Measurements from ENCODE around the gene ARHGDIB.

The ARHGDIB gene

DNA sequence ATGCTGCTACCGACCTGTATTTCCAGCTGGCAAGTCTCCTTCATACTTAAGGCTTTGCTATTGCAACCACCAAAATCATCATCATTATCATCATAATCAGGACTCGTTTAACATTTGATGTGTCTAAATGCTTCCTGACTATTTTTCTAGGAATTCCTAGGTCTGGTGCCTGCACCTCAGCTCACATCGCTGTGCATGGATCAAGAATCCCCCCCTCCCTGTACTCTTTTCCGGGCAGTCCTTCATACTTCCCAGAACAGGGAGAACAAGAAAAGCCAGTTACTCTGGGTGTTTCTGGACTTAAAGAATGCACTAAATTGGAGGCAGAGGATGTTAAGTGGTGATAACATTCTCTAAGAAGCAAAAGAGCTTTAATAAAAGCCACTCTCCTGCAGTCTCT, 32.5 kb downstream of the ARHGDIB start:
- Mint-ChIP-seq H3K9me3 (no peaks in the 10 kb centered on the region), H3K36me3 (ENCODE audit: low read depth) (no peaks in the 10 kb centered on the region), H3K27me3 (ENCODE audit: low read depth, poor library complexity) (peaks cover 3% of the 10 kb centered on the region), H3K4me3 (no peak overlapping the region), H3K27ac (no peak overlapping the region), H3K4me1 (peaks cover 23% of the 10 kb centered on the region)
- TF ChIP-seq, protein P1, sequence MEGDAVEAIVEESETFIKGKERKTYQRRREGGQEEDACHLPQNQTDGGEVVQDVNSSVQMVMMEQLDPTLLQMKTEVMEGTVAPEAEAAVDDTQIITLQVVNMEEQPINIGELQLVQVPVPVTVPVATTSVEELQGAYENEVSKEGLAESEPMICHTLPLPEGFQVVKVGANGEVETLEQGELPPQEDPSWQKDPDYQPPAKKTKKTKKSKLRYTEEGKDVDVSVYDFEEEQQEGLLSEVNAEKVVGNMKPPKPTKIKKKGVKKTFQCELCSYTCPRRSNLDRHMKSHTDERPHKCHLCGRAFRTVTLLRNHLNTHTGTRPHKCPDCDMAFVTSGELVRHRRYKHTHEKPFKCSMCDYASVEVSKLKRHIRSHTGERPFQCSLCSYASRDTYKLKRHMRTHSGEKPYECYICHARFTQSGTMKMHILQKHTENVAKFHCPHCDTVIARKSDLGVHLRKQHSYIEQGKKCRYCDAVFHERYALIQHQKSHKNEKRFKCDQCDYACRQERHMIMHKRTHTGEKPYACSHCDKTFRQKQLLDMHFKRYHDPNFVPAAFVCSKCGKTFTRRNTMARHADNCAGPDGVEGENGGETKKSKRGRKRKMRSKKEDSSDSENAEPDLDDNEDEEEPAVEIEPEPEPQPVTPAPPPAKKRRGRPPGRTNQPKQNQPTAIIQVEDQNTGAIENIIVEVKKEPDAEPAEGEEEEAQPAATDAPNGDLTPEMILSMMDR (IDR thresholded peaks at IDR 0.05) = no peak
- no peak for DNase-seq

DNA sequence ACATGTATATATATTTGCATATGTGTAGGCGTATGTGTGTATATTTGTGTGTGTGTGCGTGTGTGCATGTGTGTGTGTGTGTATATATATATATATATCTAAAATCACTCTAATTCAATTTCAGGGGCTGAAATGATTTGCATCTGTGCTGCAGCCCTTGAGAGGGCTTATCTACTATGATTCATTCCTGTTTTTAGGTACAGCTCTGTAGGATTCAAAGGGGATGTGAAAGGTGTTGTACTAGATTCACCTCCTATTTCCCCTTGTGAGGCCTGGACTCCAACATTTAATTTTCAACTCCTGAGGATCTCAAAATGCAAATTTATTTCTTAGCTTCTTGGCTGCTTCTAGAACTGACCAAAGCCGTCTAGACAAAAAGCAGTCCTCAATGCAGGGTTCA, 34.1 kb downstream of the ARHGDIB start:
- Mint-ChIP-seq H3K27me3 (ENCODE audit: low read depth, poor library complexity) (peaks cover 3% of the 10 kb centered on the region), H3K4me1 (peaks cover 23% of the 10 kb centered on the region), H3K27ac (no peak overlapping the region), H3K9me3 (no peaks in the 10 kb centered on the region), H3K4me3 (no peak overlapping the region), H3K36me3 (ENCODE audit: low read depth) (no peaks in the 10 kb centered on the region)
- DNase-seq = no peak
- TF ChIP-seq, protein P1 (IDR thresholded peaks at IDR 0.05) = no peak

DNA sequence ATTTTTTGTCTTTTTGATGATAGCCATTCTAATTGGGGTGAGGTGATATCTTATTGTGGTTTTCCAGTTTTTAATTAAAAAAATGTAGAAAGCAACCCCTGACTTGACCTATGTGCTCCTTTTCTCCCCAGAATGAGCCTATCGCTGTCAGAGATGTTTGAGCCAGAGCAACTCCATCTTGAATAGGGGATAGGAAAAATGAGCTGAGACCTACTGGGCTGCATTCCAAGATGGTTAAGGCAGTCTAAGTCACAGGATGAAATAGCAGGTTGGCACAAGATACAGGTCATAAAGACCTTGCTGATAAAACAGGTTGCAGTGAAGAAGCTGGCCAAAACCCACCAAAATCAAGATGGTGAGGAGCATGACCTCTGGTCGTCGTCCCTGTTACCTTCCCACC, 36.9 kb downstream of the ARHGDIB start:
- Mint-ChIP-seq H3K9me3 (no peaks in the 10 kb centered on the region), H3K27ac (no peak overlapping the region), H3K4me3 (no peak overlapping the region), H3K27me3 (ENCODE audit: low read depth, poor library complexity) (peaks cover 3% of the 10 kb centered on the region), H3K36me3 (ENCODE audit: low read depth) (no peaks in the 10 kb centered on the region), H3K4me1 (peaks cover 8% of the 10 kb centered on the region)
- no peak for DNase-seq
- TF ChIP-seq, protein P1 (IDR thresholded peaks at IDR 0.05) = no peak

DNA sequence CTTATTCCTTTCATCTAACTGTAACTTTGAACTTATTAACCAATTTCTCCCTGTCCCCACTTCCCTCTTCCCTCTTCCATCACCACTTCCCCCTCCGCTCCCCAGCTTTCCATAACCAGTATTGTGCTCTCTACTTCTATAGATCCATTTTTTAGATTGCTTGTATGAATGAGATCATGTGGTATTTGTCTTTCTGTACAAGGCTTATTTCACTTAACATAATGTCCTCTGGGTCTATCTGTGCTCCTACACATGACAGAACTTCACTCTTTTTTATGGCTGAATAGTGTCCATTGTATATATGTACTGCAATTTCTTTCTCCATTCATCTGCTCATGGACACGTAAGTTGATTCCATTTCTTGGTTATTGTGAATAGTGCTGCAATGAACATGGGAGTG, 37.5 kb downstream of the ARHGDIB start:
- no peak overlapping the region for H3K27ac Mint-ChIP-seq
- no peaks in the 10 kb centered on the region for H3K36me3 Mint-ChIP-seq (ENCODE audit: low read depth)
- no peak for DNase-seq
- no peaks in the 10 kb centered on the region for H3K9me3 Mint-ChIP-seq
- peaks cover 4% of the 10 kb centered on the region for H3K4me1 Mint-ChIP-seq
- TF ChIP-seq, protein P1 (IDR thresholded peaks at IDR 0.05) = no peak
- H3K4me3 Mint-ChIP-seq = no peak overlapping the region
- H3K27me3 Mint-ChIP-seq (ENCODE audit: low read depth, poor library complexity) = peaks cover 3% of the 10 kb centered on the region

DNA sequence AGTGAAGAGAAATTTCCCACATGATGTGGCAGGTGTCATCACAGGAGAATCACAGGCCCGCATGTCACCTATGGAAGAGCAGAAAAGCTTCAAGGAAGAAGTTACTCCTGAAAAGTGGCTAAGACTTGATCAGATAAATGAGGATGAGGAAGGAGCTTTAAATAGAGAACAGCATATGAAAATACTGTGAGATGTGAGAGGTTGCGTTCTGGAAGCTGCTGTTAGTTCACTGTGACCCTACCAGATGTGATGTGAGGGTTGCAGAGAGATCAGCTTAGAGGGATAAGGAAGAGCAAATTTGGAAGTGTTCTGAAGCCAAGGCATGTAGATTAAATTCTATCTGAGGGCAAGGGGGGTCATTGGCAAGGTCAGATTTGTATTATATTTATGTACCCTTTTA, 40.2 kb downstream of the ARHGDIB start:
- no peaks in the 10 kb centered on the region for H3K36me3 Mint-ChIP-seq (ENCODE audit: low read depth)
- no peaks in the 10 kb centered on the region for H3K27me3 Mint-ChIP-seq (ENCODE audit: low read depth, poor library complexity)
- no peak overlapping the region for H3K4me3 Mint-ChIP-seq
- no peaks in the 10 kb centered on the region for H3K4me1 Mint-ChIP-seq
- DNase-seq = no peak
- no peaks in the 10 kb centered on the region for H3K9me3 Mint-ChIP-seq
- H3K27ac Mint-ChIP-seq = no peak overlapping the region
- TF ChIP-seq, protein P1 (IDR thresholded peaks at IDR 0.05) = no peak

DNA sequence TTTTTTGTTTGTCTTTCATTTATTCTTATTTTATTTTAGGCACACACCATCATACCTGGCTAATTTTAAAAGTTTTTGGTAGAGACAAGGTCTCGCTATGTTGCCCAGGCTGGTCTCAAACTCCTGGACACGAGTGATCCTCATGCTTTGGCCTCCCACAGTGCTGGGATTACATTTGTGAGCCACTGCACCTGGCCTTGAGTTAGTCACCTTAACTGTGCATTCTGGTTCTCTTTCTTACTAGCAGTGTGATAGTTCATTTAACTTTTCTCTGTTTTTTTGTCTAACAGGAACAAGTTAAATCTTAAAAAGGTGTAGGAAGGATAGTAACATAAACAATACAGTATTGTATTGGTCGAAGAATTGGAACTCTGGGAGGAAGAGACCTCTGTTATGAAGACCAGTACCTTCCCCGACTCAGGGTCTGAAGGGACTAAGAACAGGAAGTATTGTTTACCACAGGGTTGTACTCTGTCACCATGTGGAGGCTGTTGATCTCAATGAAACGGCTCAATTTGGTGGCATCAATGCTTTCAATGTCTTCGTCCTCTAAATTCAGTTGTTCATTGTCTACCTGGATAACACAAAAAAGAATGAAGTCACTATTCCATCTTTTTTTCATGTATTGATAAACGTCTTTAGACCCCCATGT, 40.8 kb downstream of the ARHGDIB start:
- DNase-seq = no peak
- no peaks in the 10 kb centered on the region for H3K4me1 Mint-ChIP-seq
- H3K36me3 Mint-ChIP-seq (ENCODE audit: low read depth) = no peaks in the 10 kb centered on the region
- H3K27ac Mint-ChIP-seq = no peak overlapping the region
- no peaks in the 10 kb centered on the region for H3K9me3 Mint-ChIP-seq
- H3K27me3 Mint-ChIP-seq (ENCODE audit: low read depth, poor library complexity) = no peaks in the 10 kb centered on the region
- no peak overlapping the region for H3K4me3 Mint-ChIP-seq
- TF ChIP-seq, protein P1 (IDR thresholded peaks at IDR 0.05) = no peak

Data from nephron progenitor cell (in vitro differentiated cells).